ENCODE measurements around the gene AZI2. TPM values are rescaled to one million over a fixed set of nuclear protein-coding genes. Genes with fewer than 3 reads are reported as not detected.

Gene AZI2
- total and polyA plus RNA-seq, 4 donors: 17.1 to 30.4 (median 22.2) TPM

GRCh38 chr3:28273837-28274236 lies 74.8 kb downstream of the AZI2 start:
- peaks cover 0 to 7% (median 1%) of the 10 kb centered on the region in 4 donors for H3K36me3 ChIP-seq (ENCODE audit: control insufficient read depth in 4 of 4, insufficient read depth in 3 of 4, low read depth in 1 of 4, low read length in 3 of 4)
- no peak for DNase-seq (ENCODE audit: low spot score)
- TF ChIP-seq ZBTB33 (IDR thresholded peaks at IDR 0.05) (no peak), FOXA2 (IDR thresholded peaks at IDR 0.05) (no peak), TAF1 (conservative IDR thresholded peaks at IDR 0.05) (no peak), RAD21 (IDR thresholded peaks at IDR 0.05) (no peak), RXRA (IDR thresholded peaks at IDR 0.05) (no peak), MAX (IDR thresholded peaks at IDR 0.05) (no peak), HNF4A (conservative IDR thresholded peaks at IDR 0.05) (no peak), CTCF (IDR thresholded peaks at IDR 0.05; ENCODE audit: low read depth, low read length, missing input control) (no peak), SP1 (IDR thresholded peaks at IDR 0.05) (no peak), JUND (IDR thresholded peaks at IDR 0.05) (no peak), EGR1 (IDR thresholded peaks at IDR 0.05; ENCODE audit: low read depth in 2 of 2) (no peak), FOXA1 (IDR thresholded peaks at IDR 0.05) (no peak), HNF4G (IDR thresholded peaks at IDR 0.05) (no peak)

More at GRCh38 chr3:28273837-28274236, 74.8 kb downstream of the AZI2 start:
- peaks cover 0 to 5% (median under 1%) of the 10 kb centered on the region in 4 donors for H3K9me3 ChIP-seq (ENCODE audit: control insufficient read depth in 4 of 4, low read length in 3 of 4)
- H3K27me3 ChIP-seq (ENCODE audit: control insufficient read depth in 4 of 4, insufficient read depth in 4 of 4, low read length in 3 of 4): no peaks in the 10 kb centered on the region
- no peak overlapping the region for H3K27ac ChIP-seq (ENCODE audit: low read depth in 1 of 2, low read length in 2 of 2)
- H3K9ac ChIP-seq (ENCODE audit: low read depth in 1 of 2, low read length in 2 of 2): no peak overlapping the region
- peaks cover 0 to 5% (median 0%) of the 10 kb centered on the region in 4 donors for H3K4me1 ChIP-seq (ENCODE audit: control insufficient read depth in 4 of 4, insufficient read depth in 4 of 4, low read length in 3 of 4)
- no peak overlapping the region for H3K4me3 ChIP-seq (ENCODE audit: low read depth in 1 of 3, low read length in 3 of 3)

Other genes starting within 250 kb of the AZI2 start
- 1 to 10 TPM; 4.2 TPM for gene CMC1, start 107.2 kb downstream of the AZI2 start, total RNA-seq
- gene CMC1, start 107.2 kb downstream of the AZI2 start, polyA plus RNA-seq: 10 to 100 TPM; 26.9 to 58.4 TPM
- gene ZCWPW2, start 103 bp downstream of the AZI2 start, total RNA-seq: under 1 TPM; 0.17 to 0.23 TPM
- gene ZCWPW2, start 103 bp downstream of the AZI2 start, polyA plus RNA-seq: under 1 TPM; 0.15 to 0.16 TPM